ENCODE data around the gene ARL15. TPM values are rescaled to one million over a fixed set of nuclear protein-coding genes. Genes with fewer than 3 reads are reported as not detected.

ARL15 gene
- total RNA-seq, 1 donor from 2014 or later: 16.9 TPM

- no peak overlapping the region for H3K4me3 Mint-ChIP-seq
- H3K27ac Mint-ChIP-seq: no peak overlapping the region
- H3K4me1 Mint-ChIP-seq (ENCODE audit: unreplicated experiment): peaks cover 4% of the 10 kb centered on the region
- no peaks in the 10 kb centered on the region for H3K9me3 Mint-ChIP-seq
- H3K27me3 Mint-ChIP-seq: no peaks in the 10 kb centered on the region
- H3K36me3 Mint-ChIP-seq: no peaks in the 10 kb centered on the region
- TF ChIP-seq CTCF (conservative IDR thresholded peaks at IDR 0.05): no peak
- no peak for DNase-seq (ENCODE audit: extremely low spot score, unreplicated experiment)
Observed at GRCh38 chr5:53929152-53929551, 381.2 kb downstream of the ARL15 start.

GRCh38 chr5:53928641-53929040 is 381.7 kb downstream of the ARL15 start:
- no peak for TF ChIP-seq CTCF (conservative IDR thresholded peaks at IDR 0.05)
- DNase-seq (ENCODE audit: extremely low spot score, unreplicated experiment): no peak
- no peak overlapping the region for H3K4me3 Mint-ChIP-seq
- no peaks in the 10 kb centered on the region for H3K36me3 Mint-ChIP-seq
- peaks cover 4% of the 10 kb centered on the region for H3K4me1 Mint-ChIP-seq (ENCODE audit: unreplicated experiment)
- no peaks in the 10 kb centered on the region for H3K27me3 Mint-ChIP-seq
- H3K9me3 Mint-ChIP-seq: no peaks in the 10 kb centered on the region
- H3K27ac Mint-ChIP-seq: no peak overlapping the region

GRCh38 chr5:53927668-53928247 is 382.6 kb downstream of the ARL15 start:
- Mint-ChIP-seq H3K27me3 (no peaks in the 10 kb centered on the region), H3K4me3 (no peak overlapping the region), H3K9me3 (no peaks in the 10 kb centered on the region), H3K27ac (no peak overlapping the region), H3K4me1 (ENCODE audit: unreplicated experiment) (peaks cover 4% of the 10 kb centered on the region), H3K36me3 (no peaks in the 10 kb centered on the region)
- no peak for TF ChIP-seq CTCF (conservative IDR thresholded peaks at IDR 0.05)
- DNase-seq (ENCODE audit: extremely low spot score, unreplicated experiment): no peak

- TF ChIP-seq CTCF (conservative IDR thresholded peaks at IDR 0.05): no peak
- H3K4me1 Mint-ChIP-seq (ENCODE audit: unreplicated experiment): peaks cover 8% of the 10 kb centered on the region
- no peak for DNase-seq (ENCODE audit: extremely low spot score, unreplicated experiment)
- no peak overlapping the region for H3K4me3 Mint-ChIP-seq
- H3K27me3 Mint-ChIP-seq: no peaks in the 10 kb centered on the region
- no peaks in the 10 kb centered on the region for H3K36me3 Mint-ChIP-seq
- no peak overlapping the region for H3K27ac Mint-ChIP-seq
- H3K9me3 Mint-ChIP-seq: no peaks in the 10 kb centered on the region
Observed at GRCh38 chr5:53926026-53926425, 384.3 kb downstream of the ARL15 start.

- Mint-ChIP-seq H3K27ac (no peak overlapping the region), H3K4me1 (ENCODE audit: unreplicated experiment) (peaks cover 8% of the 10 kb centered on the region), H3K27me3 (no peaks in the 10 kb centered on the region), H3K36me3 (no peaks in the 10 kb centered on the region), H3K4me3 (no peak overlapping the region), H3K9me3 (no peaks in the 10 kb centered on the region)
- no peak for TF ChIP-seq CTCF (conservative IDR thresholded peaks at IDR 0.05)
- no peak for DNase-seq (ENCODE audit: extremely low spot score, unreplicated experiment)
Observed at GRCh38 chr5:53924392-53924791, 386.0 kb downstream of the ARL15 start.

- H3K4me3 Mint-ChIP-seq: no peak overlapping the region
- no peak for TF ChIP-seq CTCF (conservative IDR thresholded peaks at IDR 0.05)
- H3K36me3 Mint-ChIP-seq: no peaks in the 10 kb centered on the region
- H3K27me3 Mint-ChIP-seq: no peaks in the 10 kb centered on the region
- H3K4me1 Mint-ChIP-seq (ENCODE audit: unreplicated experiment): peaks cover 8% of the 10 kb centered on the region
- H3K9me3 Mint-ChIP-seq: no peaks in the 10 kb centered on the region
- no peak overlapping the region for H3K27ac Mint-ChIP-seq
- DNase-seq (ENCODE audit: extremely low spot score, unreplicated experiment): no peak
Observed at GRCh38 chr5:53923961-53924360, 386.4 kb downstream of the ARL15 start.
